NK-92 (cell line): ENCODE measurements around the gene PFDN5.
"Not testable (repeated sequence)": the region's sequence is repeated elsewhere in the genome, so short reads cannot be mapped to it uniquely, and the experiment has no call there.

Source experiments
- DNase-seq: peaks from one replicate; lab custom pipeline; 2025; ENCODE audit not compliant: unreplicated experiment; lab: John Stamatoyannopoulos, UW

Gene PFDN5

GRCh38 chr12:53326460-53327185 lies 31.3 kb downstream of the PFDN5 start:
- DNase-seq, result no peak

GRCh38 chr12:53327435-53328042 lies 32.2 kb downstream of the PFDN5 start:
- no peak for DNase-seq

- DNase-seq, result no peak
Measured at GRCh38 chr12:53328043-53328435, 32.7 kb downstream of the PFDN5 start.

- no peak for DNase-seq
Measured at GRCh38 chr12:53330671-53331070, 35.3 kb downstream of the PFDN5 start.

- DNase-seq, result not testable (repeated sequence)
Measured at GRCh38 chr12:53332339-53332738, 37.0 kb downstream of the PFDN5 start.

GRCh38 chr12:53332744-53333143 lies 37.4 kb downstream of the PFDN5 start:
- DNase-seq, result no peak

GRCh38 chr12:53333289-53333688 lies 37.9 kb downstream of the PFDN5 start:
- no peak for DNase-seq

- no peak for DNase-seq
Measured at GRCh38 chr12:53333845-53334244, 38.5 kb downstream of the PFDN5 start.

- no peak for DNase-seq
Measured at GRCh38 chr12:53334822-53335221, 39.5 kb downstream of the PFDN5 start.

- no peak for DNase-seq
Measured at GRCh38 chr12:53336181-53336681, 40.9 kb downstream of the PFDN5 start, which contains the start of gene SP7. SP7 (minus strand) TSS chr12:53336354; CDS start chr12:53335646, 708 bp downstream.

GRCh38 chr12:53338017-53338416 lies 42.7 kb downstream of the PFDN5 start:
- DNase-seq, result no peak

GRCh38 chr12:53338916-53339315 lies 43.6 kb downstream of the PFDN5 start:
- DNase-seq, result no peak

- DNase-seq, result no peak
Measured at GRCh38 chr12:53340398-53340797, 45.1 kb downstream of the PFDN5 start.

- no peak for DNase-seq
Measured at GRCh38 chr12:53343449-53343848, 48.1 kb downstream of the PFDN5 start.

GRCh38 chr12:53343969-53344368 lies 48.6 kb downstream of the PFDN5 start:
- no peak for DNase-seq

GRCh38 chr12:53344487-53344823 lies 49.1 kb downstream of the PFDN5 start:
- DNase-seq, result no peak

GRCh38 chr12:53344824-53345485 lies 49.6 kb downstream of the PFDN5 start:
- no peak for DNase-seq

- DNase-seq, result no peak
Measured at GRCh38 chr12:53345486-53346188, 50.3 kb downstream of the PFDN5 start.

GRCh38 chr12:53346491-53346890 lies 51.1 kb downstream of the PFDN5 start:
- no peak for DNase-seq

- no peak for DNase-seq
Measured at GRCh38 chr12:53347905-53348304, 52.6 kb downstream of the PFDN5 start.
